Measurements from ENCODE around the gene MAPT.

DNA sequence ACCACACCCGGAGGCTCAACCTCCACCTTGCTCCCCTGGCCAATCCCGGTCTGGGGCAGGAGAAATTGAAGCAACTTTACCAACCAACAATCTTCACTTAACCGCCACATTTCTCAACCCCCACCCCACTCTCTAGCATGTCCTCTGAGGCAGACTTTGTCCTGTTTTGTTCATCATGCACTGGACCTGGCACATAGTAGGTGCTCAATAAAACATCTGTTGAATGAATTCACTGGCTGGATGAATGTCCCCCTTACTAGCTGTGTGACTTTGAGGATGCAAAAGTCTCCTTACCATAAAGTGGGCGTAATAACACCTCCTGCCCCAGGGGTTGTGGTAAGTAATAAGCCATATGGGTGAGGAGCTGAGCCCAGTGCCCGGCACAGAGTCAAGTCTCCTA is 43.9 kb upstream of the MAPT start:
- TF ChIP-seq, protein P1, sequence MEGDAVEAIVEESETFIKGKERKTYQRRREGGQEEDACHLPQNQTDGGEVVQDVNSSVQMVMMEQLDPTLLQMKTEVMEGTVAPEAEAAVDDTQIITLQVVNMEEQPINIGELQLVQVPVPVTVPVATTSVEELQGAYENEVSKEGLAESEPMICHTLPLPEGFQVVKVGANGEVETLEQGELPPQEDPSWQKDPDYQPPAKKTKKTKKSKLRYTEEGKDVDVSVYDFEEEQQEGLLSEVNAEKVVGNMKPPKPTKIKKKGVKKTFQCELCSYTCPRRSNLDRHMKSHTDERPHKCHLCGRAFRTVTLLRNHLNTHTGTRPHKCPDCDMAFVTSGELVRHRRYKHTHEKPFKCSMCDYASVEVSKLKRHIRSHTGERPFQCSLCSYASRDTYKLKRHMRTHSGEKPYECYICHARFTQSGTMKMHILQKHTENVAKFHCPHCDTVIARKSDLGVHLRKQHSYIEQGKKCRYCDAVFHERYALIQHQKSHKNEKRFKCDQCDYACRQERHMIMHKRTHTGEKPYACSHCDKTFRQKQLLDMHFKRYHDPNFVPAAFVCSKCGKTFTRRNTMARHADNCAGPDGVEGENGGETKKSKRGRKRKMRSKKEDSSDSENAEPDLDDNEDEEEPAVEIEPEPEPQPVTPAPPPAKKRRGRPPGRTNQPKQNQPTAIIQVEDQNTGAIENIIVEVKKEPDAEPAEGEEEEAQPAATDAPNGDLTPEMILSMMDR (IDR thresholded peaks at IDR 0.05; ENCODE audit: low read depth, low read length): no peak
- TF ChIP-seq, protein P2, sequence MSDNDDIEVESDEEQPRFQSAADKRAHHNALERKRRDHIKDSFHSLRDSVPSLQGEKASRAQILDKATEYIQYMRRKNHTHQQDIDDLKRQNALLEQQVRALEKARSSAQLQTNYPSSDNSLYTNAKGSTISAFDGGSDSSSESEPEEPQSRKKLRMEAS (IDR thresholded peaks at IDR 0.05; ENCODE audit: low read depth, low read length): no peak
- no peak for TF ChIP-seq POLR2A (IDR thresholded peaks at IDR 0.05; ENCODE audit: extremely low read depth, insufficient read length)

All from NB4 (cell line).